ENCODE data around the gene CTSS.
"Not testable (repeated sequence)": the region's sequence is repeated elsewhere in the genome, so short reads cannot be mapped to it uniquely, and the experiment has no call there.

DNA sequence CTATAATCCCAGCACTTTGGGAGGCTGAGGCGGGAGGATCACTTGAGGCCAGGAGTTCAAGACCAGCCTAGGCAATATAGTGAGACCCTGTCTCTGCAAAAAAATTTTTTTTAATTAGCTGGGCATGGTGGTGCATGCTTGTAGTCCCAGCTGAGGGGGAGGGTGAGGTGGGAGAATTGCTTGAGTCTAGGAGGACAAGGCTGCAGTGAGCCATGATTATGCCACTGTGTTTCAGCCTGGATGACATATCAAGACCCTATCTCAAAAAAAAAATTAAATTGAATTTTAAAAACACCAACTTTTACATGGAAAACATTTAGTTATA, 361 bp upstream of the CTSS start:
- TF ChIP-seq, protein P1, sequence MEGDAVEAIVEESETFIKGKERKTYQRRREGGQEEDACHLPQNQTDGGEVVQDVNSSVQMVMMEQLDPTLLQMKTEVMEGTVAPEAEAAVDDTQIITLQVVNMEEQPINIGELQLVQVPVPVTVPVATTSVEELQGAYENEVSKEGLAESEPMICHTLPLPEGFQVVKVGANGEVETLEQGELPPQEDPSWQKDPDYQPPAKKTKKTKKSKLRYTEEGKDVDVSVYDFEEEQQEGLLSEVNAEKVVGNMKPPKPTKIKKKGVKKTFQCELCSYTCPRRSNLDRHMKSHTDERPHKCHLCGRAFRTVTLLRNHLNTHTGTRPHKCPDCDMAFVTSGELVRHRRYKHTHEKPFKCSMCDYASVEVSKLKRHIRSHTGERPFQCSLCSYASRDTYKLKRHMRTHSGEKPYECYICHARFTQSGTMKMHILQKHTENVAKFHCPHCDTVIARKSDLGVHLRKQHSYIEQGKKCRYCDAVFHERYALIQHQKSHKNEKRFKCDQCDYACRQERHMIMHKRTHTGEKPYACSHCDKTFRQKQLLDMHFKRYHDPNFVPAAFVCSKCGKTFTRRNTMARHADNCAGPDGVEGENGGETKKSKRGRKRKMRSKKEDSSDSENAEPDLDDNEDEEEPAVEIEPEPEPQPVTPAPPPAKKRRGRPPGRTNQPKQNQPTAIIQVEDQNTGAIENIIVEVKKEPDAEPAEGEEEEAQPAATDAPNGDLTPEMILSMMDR (IDR thresholded peaks at IDR 0.05 in 2 of 3, conservative IDR thresholded peaks at IDR 0.05 in 1 of 3; ENCODE audit: borderline replicate concordance in 1 of 3, insufficient read depth in 1 of 3, low read depth in 2 of 3, low read length in 2 of 3): not testable (repeated sequence)
- TF ChIP-seq ZNF274 (IDR thresholded peaks at IDR 0.05; ENCODE audit: low read depth, low read length); POLR2AphosphoS5 (IDR thresholded peaks at IDR 0.05; ENCODE audit: low read depth, low read length); TCF7L2 (IDR thresholded peaks at IDR 0.05; ENCODE audit: borderline replicate concordance, extremely low read depth, insufficient read depth, insufficient read length); ZFX (IDR thresholded peaks at IDR 0.05); POLR2A (IDR thresholded peaks at IDR 0.05; ENCODE audit: borderline replicate concordance, extremely low read depth, insufficient read depth, insufficient read length); CEBPB (IDR thresholded peaks at IDR 0.05; ENCODE audit: low read depth); FOSL1 (IDR thresholded peaks at IDR 0.05; ENCODE audit: low read depth); EZH2 (IDR thresholded peaks at IDR 0.05); ELF1 (IDR thresholded peaks at IDR 0.05; ENCODE audit: borderline replicate concordance, low read depth); EZH2phosphoT487 (IDR thresholded peaks at IDR 0.05; ENCODE audit: borderline replicate concordance): not testable (repeated sequence)
- TF ChIP-seq, protein P2, sequence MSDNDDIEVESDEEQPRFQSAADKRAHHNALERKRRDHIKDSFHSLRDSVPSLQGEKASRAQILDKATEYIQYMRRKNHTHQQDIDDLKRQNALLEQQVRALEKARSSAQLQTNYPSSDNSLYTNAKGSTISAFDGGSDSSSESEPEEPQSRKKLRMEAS (IDR thresholded peaks at IDR 0.05): not testable (repeated sequence)
